HL-60 (cell line): ENCODE measurements around the gene DHX30.

Experiments
- DNase-seq, 2 experiments: peaks; one replicate each; pipeline ENCODE4 v3.0.0-alpha.2; 2010 to 2020; ENCODE audit warnings: low read depth in 1 of 2, low spot score in 1 of 2
- H3K27ac ChIP-seq: fragments of 250-450 bp; sonication (Bioruptor Pico); replicated peaks from 2 replicates; pipeline ENCODE4 v1.5.1; 2020; ENCODE audit warnings: mild to moderate bottlenecking, moderate library complexity
- H3K27me3 ChIP-seq: fragments of 250-450 bp; sonication (Bioruptor Pico); 2 replicates; pipeline ENCODE4 v1.5.1; 2021; ENCODE audit warnings: mild to moderate bottlenecking, moderate library complexity; ENCODE audit not compliant: insufficient read depth, poor library complexity, severe bottlenecking
- H3K4me3 ChIP-seq: replicated peaks from 2 replicates; pipeline ENCODE4 v1.5.1; 2011; ENCODE audit warnings: mild to moderate bottlenecking, control low read depth, low read length; ENCODE audit not compliant: insufficient read depth
- CTCF ChIP-seq: IDR thresholded peaks from one replicate; pipeline ENCODE4 v1.5.1; 2011; ENCODE audit warnings: low read length, control low read depth, inconsistent platforms; ENCODE audit not compliant: insufficient read depth
- GABPA ChIP-seq: IDR thresholded peaks from 2 replicates; pipeline ENCODE4 v1.6.1; 2012; ENCODE audit warnings: low read depth
- POLR2AphosphoS5 ChIP-seq: IDR thresholded peaks from 2 replicates; pipeline ENCODE4 v1.6.1; 2012; ENCODE audit warnings: low read depth
- REST ChIP-seq: IDR thresholded peaks from 2 replicates; pipeline ENCODE4 v1.6.1; 2012; ENCODE audit warnings: low read depth; ENCODE audit not compliant: insufficient replicate concordance
- SPI1 ChIP-seq: IDR thresholded peaks from 2 replicates; pipeline ENCODE4 v1.6.1; 2012; ENCODE audit warnings: low read depth, mild to moderate bottlenecking, borderline replicate concordance

Gene DHX30

GRCh38 chr3:47890126-47890827 lies 87.3 kb downstream of the DHX30 start:
- H3K27me3 ChIP-seq: no peaks in the 10 kb centered on the region
- TF ChIP-seq REST: no peak
- no peak for TF ChIP-seq CTCF
- no peak for TF ChIP-seq GABPA
- no peak overlapping the region for H3K27ac ChIP-seq
- no peak for DNase-seq
- H3K4me3 ChIP-seq: no peak overlapping the region

- no peak overlapping the region for H3K4me3 ChIP-seq
Observed at GRCh38 chr3:47890828-47891612, 88.1 kb downstream of the DHX30 start.

More at GRCh38 chr3:47890828-47891612, 88.1 kb downstream of the DHX30 start:
- H3K27ac ChIP-seq: no peak overlapping the region
- no peaks in the 10 kb centered on the region for H3K27me3 ChIP-seq
- no peak for TF ChIP-seq SPI1
- no peak for TF ChIP-seq REST
- TF ChIP-seq CTCF: no peak
- no peak for TF ChIP-seq GABPA
- no peak for TF ChIP-seq POLR2AphosphoS5
- DNase-seq: no peak
